Heart left ventricle (tissue), 16 donors: ENCODE data around the gene ELOVL2. TPM values are rescaled to one million over a fixed set of nuclear protein-coding genes. Genes with fewer than 3 reads are reported as not detected.

Source experiments
- ATAC-seq, 4 donors: fragments of 200-7000 bp; cut with Tn5 transposase; one replicate each; pipeline ENCODE4 v1.9.1; 2020 to 2022; ENCODE audit warnings: moderate library complexity in 4 of 4, mild to moderate bottlenecking in 3 of 4, moderate number of reproducible peaks in 1 of 4
- DNase-seq, 5 donors: peaks; one replicate each; pipeline ENCODE4 v3.0.0-alpha.2; 2020
- H3K27ac ChIP-seq, 12 donors: fragments of 200-600 bp; sonication (generic) in 4 of 12; one replicate each; pipeline versions ENCODE4 v1.5.0 to v1.8.0; 2016 to 2022; ENCODE audit warnings: mild to moderate bottlenecking in 2 of 12
- H3K27me3 ChIP-seq, 9 donors: fragments of 200-600 bp; sonication (generic) in 2 of 9; one replicate each; pipeline versions ENCODE4 v1.5.1 to v1.8.0; 2016 to 2022; ENCODE audit warnings: mild to moderate bottlenecking in 3 of 9
- H3K36me3 ChIP-seq, 9 donors: fragments of 200-600 bp; sonication (generic) in 2 of 9; one replicate each; pipeline versions ENCODE4 v1.5.0 to v1.8.0; 2018 to 2022; ENCODE audit warnings: mild to moderate bottlenecking in 2 of 9
- H3K4me1 ChIP-seq, 12 donors: fragments of 200-600 bp; sonication (generic) in 4 of 12; one replicate each; pipeline versions ENCODE4 v1.5.0 to v1.8.0; 2016 to 2022; ENCODE audit warnings: mild to moderate bottlenecking in 3 of 12
- H3K4me3 ChIP-seq, 12 donors: fragments of 200-600 bp; sonication (generic) in 4 of 12; one replicate each; pipeline versions ENCODE4 v1.5.0 to v1.8.0; 2017 to 2022; ENCODE audit warnings: mild to moderate bottlenecking in 9 of 12, moderate library complexity in 4 of 12
- H3K9me3 ChIP-seq, 12 donors: fragments of 200-600 bp; sonication (generic) in 4 of 12; one replicate each; pipeline versions ENCODE4 v1.5.0 to v1.8.0; 2016 to 2022; ENCODE audit warnings: mild to moderate bottlenecking in 1 of 12
- POLR2A ChIP-seq, 2 donors: fragments of 450-650 bp; IDR thresholded peaks; one replicate each; pipeline ENCODE4 v1.6.1; 2017; ENCODE audit warnings: antibody characterized with exemption in 2 of 2, mild to moderate bottlenecking in 2 of 2, moderate library complexity in 2 of 2
- WGBS, 4 donors: extraction: QIAGEN DNeasy Blood & Tissue Kit in 2 of 4; methylation state at CpG; one replicate each; pipeline versions ENCODE4 v1.1.5 to v1.1.7; 2013 to 2018; 5-methylcytosine and 5-hydroxymethylcytosine counted together
- intact Hi-C, 10 donors: fragments of 100-400 bp; cut with DNase I; formaldehyde crosslinking; loops; one replicate each; pipeline versions ENCODE4 v1.11.1 to v1.14.2; 2022
- polyA plus RNA-seq, 2 donors: library from polyadenylated mRNA; stranded (reverse); fragments of 200-250 nt; gene quantifications; one replicate each; pipeline ENCODE4 v1.2.3, GENCODE V29; 2013
- total RNA-seq, 9 donors: library from RNA; depleted of rRNA in 2 of 9; stranded (reverse); fragments of >200 nt in 2 of 9; fragmentation: NEBNext Ultra II Directional in 3 of 9; extraction: Animal tissue kit (Norgen Biotek cat#: 25700) in 3 of 9; gene quantifications; one replicate each; pipeline versions ENCODE4 v1.1.0 to v1.2.4, GENCODE V29; 2016 to 2023
- TF ChIP-seq, protein P1 (sequence below), 12 donors: fragments of 200-600 bp; sonication (generic) in 4 of 12; IDR thresholded peaks; one replicate each; pipeline versions ENCODE4 v1.5.0 to v1.8.0; 2018 to 2022; ENCODE audit warnings: antibody characterized with exemption in 12 of 12, mild to moderate bottlenecking in 5 of 12
- donor health status: ischemic (EF 13 %, LVEDD 7.1; RV severe dilation, severe dysfunction).
- donor health status: healthy with polysubstance abuse.
- donor health status: DM: no; HTN: yes; CAD: no.
- donor health status: DM: no; HTN: no; CAD: no.
- donor health status: ischemic (EF 25% LVEDD 6.9; RV normal size, moderate dysfunction).
- donor health status: ischemic (EF 25% LVEDD 5.7; RV mildly dilated, moderate dysfunction).
- donor health status: healthy.
- donor health status: DM: yes; HTN: yes; CAD: no.
- donor health status: ischemic (EF 35%, LVEDD 5.7; RV mildly dilated, moderate dysfunction).
- donor health status: nonischemic (EF 11% LVEDD 7.7; RV severe dilation, severe dysfunction).
- donor health status: DM: yes; HTN: yes; CAD: no.
- donor health status: PGD.
- donor health status: ischemic (EF 29% LVEDD 5.4; RV normal size, mild dysfunction).
- donor health status: nonischemic (EF 23%, LVEDD 6.1; RV moderate dilation, normal function).

ELOVL2 gene
- total and polyA plus RNA-seq, 11 donors: 1.1 to 6.1 (median 1.6) TPM

DNA sequence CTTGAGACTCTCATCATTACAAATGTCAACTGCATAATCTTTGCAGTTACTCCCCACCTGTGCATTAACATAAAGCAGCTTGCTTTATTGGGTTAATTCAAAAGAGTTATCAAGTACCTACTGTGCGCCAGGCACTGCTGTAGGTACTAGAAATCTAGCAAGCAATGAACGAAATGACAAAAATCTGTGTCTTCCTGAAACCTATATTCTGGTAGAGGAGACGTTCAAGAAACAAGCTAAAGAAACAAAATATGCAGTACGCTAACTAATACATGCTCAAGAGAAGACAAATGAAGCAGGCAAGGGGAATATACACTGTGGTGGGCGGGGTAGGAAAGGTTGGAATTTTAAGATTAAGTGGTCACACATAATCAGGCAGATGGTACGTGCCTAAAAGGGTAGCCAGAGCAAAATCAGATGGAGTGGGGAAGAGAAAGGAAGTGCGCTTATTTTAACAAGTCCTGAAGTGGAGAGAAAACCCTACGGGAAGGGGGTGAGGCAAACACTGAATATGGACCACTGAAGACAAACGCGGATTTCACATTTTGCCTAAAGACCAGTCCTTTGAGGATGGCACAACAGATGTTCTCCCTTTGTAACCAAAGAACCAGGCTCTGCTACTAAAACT is 1.2 kb downstream of the ELOVL2 start:
- Histone ChIP-seq H3K36me3 (no peaks in the 10 kb centered on the region), H3K27ac (peak overlapping the region in 1 of 12 donors; percentile 18), H3K27me3 (peaks cover 7 to 93% (median 46%) of the 10 kb centered on the region in 9 donors), H3K4me3 (peak overlapping the region in 9 of 12 donors; percentile 50 to 83 (median 62)), H3K9me3 (peaks cover 0 to 3% (median 0%) of the 10 kb centered on the region in 12 donors), H3K4me1 (peaks cover 0 to 14% (median 0%) of the 10 kb centered on the region in 12 donors)
- peak in 1 of 4 donors; percentile 30 for ATAC-seq
- DNase-seq: no peak
- 30 to 39% (median 36%) methylated on average over 10 of the region's 10 CpGs for WGBS, 4 donors
- intact Hi-C loops: loop anchor here in 1 of 10 donors (5.0 kb wide), 1 partner anchor 41 kb away; no protein-coding TSS in a partner anchor
- no peak for TF ChIP-seq POLR2A (IDR thresholded peaks at IDR 0.05)
- TF ChIP-seq, protein P1, sequence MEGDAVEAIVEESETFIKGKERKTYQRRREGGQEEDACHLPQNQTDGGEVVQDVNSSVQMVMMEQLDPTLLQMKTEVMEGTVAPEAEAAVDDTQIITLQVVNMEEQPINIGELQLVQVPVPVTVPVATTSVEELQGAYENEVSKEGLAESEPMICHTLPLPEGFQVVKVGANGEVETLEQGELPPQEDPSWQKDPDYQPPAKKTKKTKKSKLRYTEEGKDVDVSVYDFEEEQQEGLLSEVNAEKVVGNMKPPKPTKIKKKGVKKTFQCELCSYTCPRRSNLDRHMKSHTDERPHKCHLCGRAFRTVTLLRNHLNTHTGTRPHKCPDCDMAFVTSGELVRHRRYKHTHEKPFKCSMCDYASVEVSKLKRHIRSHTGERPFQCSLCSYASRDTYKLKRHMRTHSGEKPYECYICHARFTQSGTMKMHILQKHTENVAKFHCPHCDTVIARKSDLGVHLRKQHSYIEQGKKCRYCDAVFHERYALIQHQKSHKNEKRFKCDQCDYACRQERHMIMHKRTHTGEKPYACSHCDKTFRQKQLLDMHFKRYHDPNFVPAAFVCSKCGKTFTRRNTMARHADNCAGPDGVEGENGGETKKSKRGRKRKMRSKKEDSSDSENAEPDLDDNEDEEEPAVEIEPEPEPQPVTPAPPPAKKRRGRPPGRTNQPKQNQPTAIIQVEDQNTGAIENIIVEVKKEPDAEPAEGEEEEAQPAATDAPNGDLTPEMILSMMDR (IDR thresholded peaks at IDR 0.05): no peak

DNA sequence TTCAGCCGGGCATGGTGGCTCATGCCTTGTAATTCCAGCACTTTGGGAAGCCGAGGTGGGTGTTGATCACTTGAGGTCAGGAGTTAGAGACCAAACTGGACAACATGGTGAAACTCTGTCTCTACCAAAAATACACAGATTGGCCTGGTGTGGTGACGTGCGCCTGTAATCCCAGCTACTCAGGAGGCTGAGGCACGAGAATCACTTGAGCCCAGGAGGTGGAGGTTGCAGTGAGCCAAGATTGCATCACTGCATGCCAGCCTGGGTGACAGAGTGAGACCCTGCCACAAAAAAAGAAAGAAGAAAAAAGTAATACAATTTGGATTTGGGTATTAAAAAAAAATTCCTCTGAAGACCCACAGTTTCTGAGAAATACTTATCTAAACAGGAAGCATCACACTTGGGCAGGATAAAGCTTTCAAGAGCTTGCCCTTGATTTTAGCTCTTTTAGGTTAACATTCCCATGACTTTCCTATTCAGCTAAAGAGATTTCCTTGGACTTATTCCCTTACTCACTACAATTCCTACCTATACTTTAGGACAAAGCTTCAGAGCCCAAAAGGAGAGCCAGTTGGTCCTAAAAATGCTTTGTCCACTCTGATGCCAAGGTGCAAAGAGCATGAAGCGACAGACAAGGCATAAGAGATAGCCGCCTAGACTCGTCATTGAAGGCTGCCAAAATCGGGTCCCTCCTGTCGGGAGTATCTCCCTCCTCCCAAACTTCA is 1.9 kb downstream of the ELOVL2 start:
- 49 to 69% (median 57%) methylated on average over 10 of the region's 10 CpGs for WGBS, 4 donors
- DNase-seq: no peak
- Histone ChIP-seq H3K27ac (no peak overlapping the region), H3K4me1 (peaks cover 0 to 14% (median 0%) of the 10 kb centered on the region in 12 donors), H3K27me3 (peaks cover 7 to 94% (median 40%) of the 10 kb centered on the region in 9 donors), H3K36me3 (no peaks in the 10 kb centered on the region), H3K9me3 (peaks cover 0 to 3% (median 0%) of the 10 kb centered on the region in 12 donors), H3K4me3 (peak overlapping the region in 6 of 12 donors; percentile 57 to 83 (median 64))
- intact Hi-C loops: loop anchor here in 1 of 10 donors (5.0 kb wide), 1 partner anchor 40 kb away; no protein-coding TSS in a partner anchor
- TF ChIP-seq, protein P1 (IDR thresholded peaks at IDR 0.05): no peak
- no peak for TF ChIP-seq POLR2A (IDR thresholded peaks at IDR 0.05)
- no peak for ATAC-seq

DNA sequence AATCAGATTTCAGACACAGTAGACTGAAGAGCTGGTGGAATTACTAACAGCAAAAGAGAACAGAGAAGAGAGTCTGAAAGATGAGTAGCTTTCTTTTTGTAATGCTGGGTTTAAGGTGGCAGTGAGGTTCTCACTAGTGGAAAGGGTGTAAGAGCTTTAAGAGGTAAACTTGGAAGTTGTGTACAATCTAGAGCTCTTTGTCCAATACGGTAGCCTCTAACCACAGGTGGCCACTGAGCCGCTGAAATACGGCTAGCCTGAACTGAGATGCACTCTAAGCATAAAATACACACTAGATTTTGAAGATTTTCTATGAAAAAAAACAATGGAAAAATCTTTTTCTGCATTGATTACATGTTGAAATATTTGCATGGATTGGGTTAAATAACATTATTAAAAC is 4.0 kb downstream of the ELOVL2 start:
- DNase-seq: no peak
- peaks cover 0 to 3% (median 0%) of the 10 kb centered on the region in 12 donors for H3K9me3 ChIP-seq
- no peak overlapping the region for H3K27ac ChIP-seq
- intact Hi-C loops: loop anchor here in 1 of 10 donors (5.0 kb wide), 1 partner anchor 38 kb away; no protein-coding TSS in a partner anchor
- WGBS, 4 donors: 78 to 85% (median 81%) methylated on average over 3 of the region's 3 CpGs
- peaks cover 0 to 14% (median 0%) of the 10 kb centered on the region in 12 donors for H3K4me1 ChIP-seq
- H3K4me3 ChIP-seq: no peak overlapping the region
- TF ChIP-seq, protein P1 (IDR thresholded peaks at IDR 0.05): no peak
- TF ChIP-seq POLR2A (IDR thresholded peaks at IDR 0.05): no peak
- peaks cover 7 to 75% (median 22%) of the 10 kb centered on the region in 9 donors for H3K27me3 ChIP-seq
- no peaks in the 10 kb centered on the region for H3K36me3 ChIP-seq
- no peak for ATAC-seq

DNA sequence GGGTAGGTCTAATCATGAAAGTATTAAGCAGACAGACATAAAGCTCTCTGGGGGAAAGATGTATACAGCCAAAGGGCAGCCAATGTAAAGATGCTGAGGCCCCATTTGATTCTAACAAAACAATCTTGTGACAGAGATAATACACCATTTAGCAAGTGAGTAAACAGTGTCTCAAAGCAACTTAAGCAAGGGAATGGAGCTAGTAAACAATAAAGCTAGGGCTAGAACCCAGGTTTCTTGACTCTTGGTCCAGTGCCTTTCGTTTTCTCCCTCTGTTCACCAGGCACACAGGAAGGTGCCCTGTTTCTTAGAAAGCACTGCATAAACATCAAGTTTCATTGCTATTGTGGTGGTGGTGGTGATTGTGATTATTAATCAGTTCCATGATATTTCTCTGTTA is 5.1 kb downstream of the ELOVL2 start:
- H3K36me3 ChIP-seq: no peaks in the 10 kb centered on the region
- H3K27ac ChIP-seq: no peak overlapping the region
- no peak overlapping the region for H3K4me3 ChIP-seq
- DNase-seq (no peak), ATAC-seq (no peak)
- no peaks in the 10 kb centered on the region for H3K9me3 ChIP-seq
- peaks cover 0 to 7% (median 0%) of the 10 kb centered on the region in 12 donors for H3K4me1 ChIP-seq
- intact Hi-C loops: no loop called here
- 65 to 85% (median 76%) methylated on average over 1 of the region's 1 CpG for WGBS, 4 donors
- no peak for TF ChIP-seq POLR2A (IDR thresholded peaks at IDR 0.05)
- TF ChIP-seq, protein P1 (IDR thresholded peaks at IDR 0.05): no peak
- peaks cover 0 to 69% (median 14%) of the 10 kb centered on the region in 9 donors for H3K27me3 ChIP-seq
